HG03442 (cell line): Measurements from ENCODE around the gene XPR1.

Source experiments
- ATAC-seq: cut with Tn5 transposase; IDR thresholded peaks from one replicate; pipeline ENCODE4 v1.9.1; 2021; ENCODE audit warnings: mild to moderate bottlenecking, moderate library complexity; ENCODE audit not compliant: unreplicated experiment

Gene XPR1

GRCh38 chr1:180614730-180615129 lies 17.1 kb upstream of the XPR1 start:
- ATAC-seq, result no peak

- ATAC-seq, result no peak
These were observed 16.1 kb upstream of the XPR1 start for GRCh38 chr1:180615493-180616290.

DNA sequence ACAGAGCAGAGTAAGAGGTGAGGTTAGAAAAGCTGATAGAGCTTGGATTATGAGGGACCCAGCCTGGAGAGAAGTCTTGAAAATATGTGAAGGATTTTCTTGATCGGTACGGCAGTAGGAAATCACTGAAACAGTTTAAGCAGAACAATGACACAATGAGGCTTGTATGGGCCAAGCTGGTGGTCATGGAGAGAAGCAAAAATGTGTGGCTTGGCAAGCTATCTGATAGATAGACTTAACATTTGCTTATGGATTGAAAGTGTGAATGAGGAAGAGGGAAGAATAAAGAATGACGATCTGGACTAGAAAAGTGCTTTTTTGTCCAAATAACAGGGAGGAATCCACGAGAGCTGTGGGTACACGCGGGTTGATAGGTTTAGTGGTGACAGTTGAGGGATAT lies 15.4 kb upstream of the XPR1 start:
- ATAC-seq, result no peak

DNA sequence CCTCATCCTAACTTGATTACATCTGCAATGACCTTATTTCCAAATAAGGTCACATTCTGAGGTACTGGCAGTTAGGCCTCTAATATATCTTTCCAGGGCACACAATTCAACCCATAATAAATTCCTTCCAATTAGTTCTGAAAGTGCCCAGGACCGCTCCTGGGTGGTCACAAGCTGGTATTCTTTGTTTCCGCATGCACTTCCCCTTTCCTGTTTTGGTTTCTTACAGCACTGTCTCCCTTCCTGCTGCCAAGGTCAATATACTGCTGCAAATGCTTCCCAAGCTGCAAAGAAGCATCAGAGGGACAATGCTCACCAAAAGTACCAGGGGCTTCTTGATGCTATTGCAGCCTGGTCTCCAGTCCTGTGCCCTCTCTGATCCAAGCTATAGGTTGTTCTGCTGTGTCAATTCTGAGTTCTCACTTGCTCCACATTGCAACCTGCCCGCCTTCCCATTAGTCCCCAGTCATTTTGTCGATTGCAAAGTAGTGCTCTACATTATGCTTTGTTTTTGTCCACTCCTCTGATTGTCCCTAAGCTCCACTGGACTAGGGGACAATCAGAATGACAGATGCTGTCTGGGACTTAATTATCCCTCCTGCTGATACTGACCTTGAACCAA lies 13.9 kb upstream of the XPR1 start:
- ATAC-seq, result no peak

- ATAC-seq, result no peak
These were observed 11.2 kb upstream of the XPR1 start for GRCh38 chr1:180620581-180620980.

GRCh38 chr1:180622658-180623508 lies 8.9 kb upstream of the XPR1 start:
- no peak for ATAC-seq

DNA sequence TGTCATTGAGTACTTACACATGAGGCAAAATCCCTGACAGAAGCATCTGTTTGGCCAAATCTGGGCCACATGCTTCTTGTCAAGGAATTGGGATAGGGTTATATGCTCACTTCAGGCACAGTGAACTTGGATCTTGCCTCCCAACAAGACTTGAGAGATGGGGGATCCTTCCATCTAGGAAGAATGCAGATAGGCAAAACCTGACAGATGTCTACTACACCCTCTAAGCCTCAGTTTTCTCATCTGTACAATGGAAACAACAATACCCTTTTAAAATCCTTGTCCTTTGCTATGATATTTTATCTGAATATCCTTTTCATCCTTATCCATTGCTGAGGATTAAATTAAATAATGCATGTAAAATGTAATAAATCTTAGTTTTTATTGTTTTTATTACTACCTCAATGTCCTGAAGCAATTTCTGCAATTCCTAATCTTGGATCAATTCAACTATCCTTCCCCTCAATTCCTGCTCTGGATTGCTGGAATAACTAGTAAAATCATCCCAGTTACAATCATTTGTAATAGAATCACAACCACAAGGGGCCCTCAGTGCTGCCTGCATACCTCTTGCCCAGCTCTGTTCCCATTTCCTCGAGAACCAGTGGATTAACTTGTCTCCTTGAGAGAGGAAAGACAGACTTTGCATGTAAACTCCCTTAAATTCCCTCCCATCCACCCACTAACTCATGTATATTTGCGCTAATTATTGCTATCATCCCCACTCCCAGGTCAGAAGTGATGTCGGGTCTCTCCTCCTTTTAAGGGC lies 8.1 kb upstream of the XPR1 start:
- no peak for ATAC-seq

GRCh38 chr1:180626711-180627110 lies 5.1 kb upstream of the XPR1 start:
- ATAC-seq, result no peak

GRCh38 chr1:180627411-180627810 lies 4.4 kb upstream of the XPR1 start:
- ATAC-seq, result no peak

GRCh38 chr1:180628646-180629045 lies 3.2 kb upstream of the XPR1 start:
- no peak for ATAC-seq

GRCh38 chr1:180630408-180631193 lies 1.2 kb upstream of the XPR1 start:
- no peak for ATAC-seq

- ATAC-seq, result no peak
These were observed 542 bp upstream of the XPR1 start for GRCh38 chr1:180631194-180631765.

DNA sequence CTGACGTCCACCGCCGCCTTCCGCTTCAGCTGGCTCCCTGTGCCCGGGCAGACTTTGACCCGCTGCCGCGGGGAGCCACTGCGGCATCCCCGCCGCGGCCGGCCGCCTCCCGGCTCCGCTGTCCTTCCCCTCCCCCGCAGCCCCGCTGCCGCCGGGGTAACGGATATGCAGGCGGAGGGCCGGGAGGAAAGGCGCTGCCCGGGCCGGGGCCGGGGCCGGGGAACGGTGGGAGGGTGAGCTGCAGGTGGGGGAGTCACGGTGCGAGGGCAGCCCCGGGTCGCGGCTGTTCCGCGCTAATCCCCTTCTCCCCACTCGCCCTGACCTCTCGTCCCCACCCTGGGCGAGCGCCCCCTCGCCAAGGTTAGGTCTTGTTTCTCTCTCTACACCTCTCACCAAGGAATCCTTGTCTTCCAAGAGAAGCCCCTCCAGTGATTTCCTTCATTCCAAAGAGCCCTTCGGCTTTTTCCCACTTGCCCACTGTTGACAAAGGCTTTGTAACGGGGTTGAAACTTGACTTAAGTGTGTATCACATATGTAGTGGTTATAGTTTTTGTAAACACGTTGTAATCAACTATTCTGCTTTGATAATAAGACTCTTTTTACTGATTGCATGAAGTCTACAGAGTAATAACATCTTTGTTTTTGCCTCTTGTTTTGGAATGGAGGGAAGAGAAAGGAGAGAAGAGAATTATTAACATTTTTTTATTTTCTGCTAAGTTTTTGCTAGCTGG lies 669 bp downstream of the XPR1 start:
- ATAC-seq, result peak; percentile 31

DNA sequence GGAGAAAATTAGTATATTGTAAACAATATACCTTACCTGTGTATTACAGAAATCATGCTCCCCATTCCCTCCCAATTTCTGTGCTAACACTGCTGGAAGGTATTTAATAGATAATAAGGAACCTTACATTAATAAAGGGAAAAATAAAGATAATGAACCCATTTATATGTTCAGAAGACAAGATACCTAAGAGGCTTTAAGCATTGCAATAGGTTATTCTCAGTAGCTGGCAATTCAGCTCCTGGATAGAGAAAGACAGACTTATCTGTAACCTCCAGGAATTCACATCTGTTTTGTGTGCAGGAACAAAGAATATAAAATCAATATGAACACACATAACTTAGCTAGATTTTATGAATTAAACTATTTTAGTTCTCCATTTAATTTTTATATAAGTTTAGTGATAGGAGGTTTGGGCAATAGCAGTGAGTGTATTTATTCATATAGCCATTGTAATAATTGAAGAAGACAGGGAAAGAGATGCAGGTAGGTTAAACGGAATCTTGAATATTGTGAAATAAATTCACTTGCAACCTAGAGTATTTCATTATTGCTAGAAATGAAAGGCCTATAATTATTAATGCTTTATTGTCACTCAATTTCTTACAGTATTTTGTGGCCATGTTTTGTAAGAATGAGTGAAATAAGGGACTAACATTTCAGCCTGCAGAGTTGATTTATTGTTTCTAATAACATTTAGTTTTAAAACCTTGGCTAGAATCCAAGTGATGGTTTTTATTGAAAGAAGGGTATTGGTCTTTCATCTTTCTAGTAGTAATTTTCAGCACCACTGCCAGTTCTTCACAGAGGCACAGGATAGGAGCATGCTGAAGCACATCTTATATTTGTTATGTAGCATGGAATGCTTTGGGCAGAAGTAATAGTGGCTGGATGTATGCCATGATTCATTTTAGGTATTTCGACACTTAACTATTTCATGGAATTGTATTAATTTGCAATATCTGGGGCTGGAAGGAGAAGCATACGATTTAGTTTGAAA lies 1.5 kb downstream of the XPR1 start:
- ATAC-seq, result no peak

DNA sequence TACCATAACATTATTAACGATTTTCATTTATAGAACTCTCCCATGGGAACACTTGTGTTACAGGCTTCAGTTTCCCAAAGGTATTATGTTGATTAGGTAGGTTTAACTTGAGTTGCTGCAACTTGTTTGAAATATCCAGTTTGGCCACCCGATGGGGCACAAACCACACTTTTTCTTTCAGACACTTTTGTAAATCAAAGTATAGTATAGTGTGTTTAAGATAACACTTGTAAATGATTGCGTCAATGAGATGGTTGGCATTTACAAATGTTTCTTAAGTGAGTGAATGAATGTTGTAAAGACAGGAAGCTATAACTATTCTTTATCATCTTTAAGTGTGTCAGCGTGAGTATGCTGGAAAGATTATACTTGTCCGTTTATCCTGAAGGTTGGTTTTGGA lies 4.3 kb downstream of the XPR1 start:
- ATAC-seq, result no peak

GRCh38 chr1:180639871-180640270 lies 8.0 kb downstream of the XPR1 start:
- ATAC-seq, result no peak

- ATAC-seq, result no peak
These were observed 8.7 kb downstream of the XPR1 start for GRCh38 chr1:180640531-180640949.

- no peak for ATAC-seq
These were observed 9.8 kb downstream of the XPR1 start for GRCh38 chr1:180641662-180642061.
